GM23338 (cell line): ENCODE measurements around the gene THNSL1. TPM values are rescaled to one million over a fixed set of nuclear protein-coding genes. Genes with fewer than 3 reads are reported as not detected.
"Not testable (repeated sequence)": the region's sequence is repeated elsewhere in the genome, so short reads cannot be mapped to it uniquely, and the experiment has no call there.

Experiments used
- ATAC-seq: fragments of 200-7000 bp; cut with Tn5 transposase; 3 replicates; pipeline ENCODE4 v1.9.1; 2020
- DNase-seq: peaks from one replicate; pipeline ENCODE4 v3.0.0-alpha.2; 2015; ENCODE audit warnings: low spot score
- H2AFZ ChIP-seq: fragments of 200-600 bp; sonication (generic); 2 replicates; pipeline ENCODE4 v1.8.0; 2016; ENCODE audit warnings: antibody characterized with exemption, mild to moderate bottlenecking, moderate library complexity
- H3F3A ChIP-seq: fragments of 200-600 bp; sonication (generic); replicated peaks from 2 replicates; pipeline ENCODE4 v1.8.0; 2017; ENCODE audit warnings: antibody characterized with exemption, mixed run types, low read depth
- H3K27ac ChIP-seq: fragments of 200-600 bp; sonication (generic); 2 replicates; pipeline ENCODE4 v1.6.1; 2016; ENCODE audit warnings: low read depth
- H3K27me3 ChIP-seq: fragments of 200-600 bp; sonication (generic); 2 replicates; pipeline ENCODE4 v1.8.0; 2016; ENCODE audit warnings: mild to moderate bottlenecking, mixed run types, moderate library complexity; ENCODE audit not compliant: insufficient read depth
- H3K36me3 ChIP-seq: fragments of 200-600 bp; sonication (generic); 2 replicates; pipeline ENCODE4 v1.8.0; 2016; ENCODE audit warnings: mild to moderate bottlenecking; ENCODE audit not compliant: insufficient read depth
- H3K4me1 ChIP-seq: fragments of 200-600 bp; sonication (generic); 2 replicates; pipeline ENCODE4 v1.8.0; 2016; ENCODE audit warnings: mild to moderate bottlenecking, moderate library complexity; ENCODE audit not compliant: insufficient read depth
- H3K4me2 ChIP-seq: fragments of 200-600 bp; sonication (generic); 2 replicates; pipeline ENCODE4 v1.7.1; 2017; ENCODE audit warnings: mixed run types
- H3K4me3 ChIP-seq: fragments of 200-600 bp; sonication (generic); 2 replicates; pipeline ENCODE4 v1.6.1; 2016; ENCODE audit warnings: mixed run types
- H3K79me2 ChIP-seq: fragments of 200-600 bp; sonication (generic); replicated peaks from 2 replicates; pipeline ENCODE4 v1.8.0; 2017; ENCODE audit warnings: mild to moderate bottlenecking; ENCODE audit not compliant: insufficient read depth
- H3K9me2 ChIP-seq: fragments of 200-600 bp; sonication (generic); 2 replicates; pipeline ENCODE4 v1.8.0; 2017; ENCODE audit not compliant: insufficient read depth
- H4K20me1 ChIP-seq: fragments of 200-600 bp; sonication (generic); replicated peaks from 2 replicates; pipeline ENCODE4 v1.8.0; 2017; ENCODE audit warnings: mild to moderate bottlenecking; ENCODE audit not compliant: insufficient read depth
- H3K27ac Mint-ChIP-seq: 2 replicates; pipeline ENCODE4 v1.8.0; 2020; ENCODE audit warnings: inconsistent platforms, mild to moderate bottlenecking, moderate library complexity, mixed read lengths
- H3K27me3 Mint-ChIP-seq: 3 replicates; pipeline ENCODE4 v1.8.0; 2022; ENCODE audit warnings: low read depth, mild to moderate bottlenecking, moderate library complexity, mixed read lengths, inconsistent platforms; ENCODE audit not compliant: insufficient read depth, poor library complexity
- H3K36me3 Mint-ChIP-seq: 3 replicates; pipeline ENCODE4 v1.8.0; 2021; ENCODE audit warnings: low read depth, mild to moderate bottlenecking, inconsistent platforms, moderate library complexity, mixed read lengths
- H3K4me1 Mint-ChIP-seq: 3 replicates; pipeline ENCODE4 v1.8.0; 2020; ENCODE audit warnings: mild to moderate bottlenecking, inconsistent platforms, mixed read lengths
- H3K4me3 Mint-ChIP-seq: 3 replicates; pipeline ENCODE4 v1.8.0; 2021; ENCODE audit warnings: moderate library complexity, mild to moderate bottlenecking, inconsistent platforms, mixed read lengths
- H3K9me3 Mint-ChIP-seq: 3 replicates; pipeline ENCODE4 v1.8.0; 2020; ENCODE audit warnings: moderate library complexity, mild to moderate bottlenecking, inconsistent platforms, mixed read lengths
- EZH2 ChIP-seq: fragments of 200-600 bp; sonication (generic); IDR thresholded peaks from one replicate; pipeline ENCODE4 v1.8.0; 2017; ENCODE audit warnings: antibody characterized with exemption, mild to moderate bottlenecking, low read depth; ENCODE audit not compliant: unreplicated experiment
- EZH2phosphoT487 ChIP-seq: fragments of 200-600 bp; sonication (generic); IDR thresholded peaks from one replicate; pipeline ENCODE4 v1.8.1; 2018; ENCODE audit warnings: antibody characterized with exemption; ENCODE audit not compliant: unreplicated experiment
- NANOG ChIP-seq: IDR thresholded peaks from 2 replicates; pipeline ENCODE4 v1.6.1; 2016; ENCODE audit warnings: antibody characterized with exemption, borderline replicate concordance
- POLR2AphosphoS5 ChIP-seq: IDR thresholded peaks from 2 replicates; pipeline ENCODE4 v1.6.1; 2016; ENCODE audit warnings: antibody characterized with exemption, low read depth
- ZNF331 ChIP-seq: fragments of 250-450 bp; sonication (Bioruptor Pico); IDR thresholded peaks from 2 replicates; pipeline ENCODE4 v1.5.0; 2020; ENCODE audit warnings: low read depth, mild to moderate bottlenecking, moderate library complexity
- polyA plus RNA-seq: library from polyadenylated mRNA; unstranded; fragments of >200 nt; fragmentation: Nextera tagmentation; extraction: Ambion mirVana; gene quantifications from 2 replicates; pipeline ENCODE4 v1.2.1, GENCODE V29; 2016
- total RNA-seq: library from RNA; depleted of rRNA; stranded (reverse); fragments of >200 nt; shearing (Covaris generic); gene quantifications from 2 replicates; pipeline ENCODE4 v1.2.3, GENCODE V29; 2014
- TF ChIP-seq, protein P1 (sequence below): fragments of 250-450 bp; sonication (Bioruptor Pico); IDR thresholded peaks from 2 replicates; pipeline ENCODE4 v1.5.0; 2020; ENCODE audit warnings: mild to moderate bottlenecking, moderate library complexity

The THNSL1 gene
- total and polyA plus RNA-seq, 2 experiments from 2014 or later, result 2.6 to 5.8 TPM

GRCh38 chr10:24968349-24968748, 48.1 kb upstream of the THNSL1 start (continued):
- TF ChIP-seq, protein P1, sequence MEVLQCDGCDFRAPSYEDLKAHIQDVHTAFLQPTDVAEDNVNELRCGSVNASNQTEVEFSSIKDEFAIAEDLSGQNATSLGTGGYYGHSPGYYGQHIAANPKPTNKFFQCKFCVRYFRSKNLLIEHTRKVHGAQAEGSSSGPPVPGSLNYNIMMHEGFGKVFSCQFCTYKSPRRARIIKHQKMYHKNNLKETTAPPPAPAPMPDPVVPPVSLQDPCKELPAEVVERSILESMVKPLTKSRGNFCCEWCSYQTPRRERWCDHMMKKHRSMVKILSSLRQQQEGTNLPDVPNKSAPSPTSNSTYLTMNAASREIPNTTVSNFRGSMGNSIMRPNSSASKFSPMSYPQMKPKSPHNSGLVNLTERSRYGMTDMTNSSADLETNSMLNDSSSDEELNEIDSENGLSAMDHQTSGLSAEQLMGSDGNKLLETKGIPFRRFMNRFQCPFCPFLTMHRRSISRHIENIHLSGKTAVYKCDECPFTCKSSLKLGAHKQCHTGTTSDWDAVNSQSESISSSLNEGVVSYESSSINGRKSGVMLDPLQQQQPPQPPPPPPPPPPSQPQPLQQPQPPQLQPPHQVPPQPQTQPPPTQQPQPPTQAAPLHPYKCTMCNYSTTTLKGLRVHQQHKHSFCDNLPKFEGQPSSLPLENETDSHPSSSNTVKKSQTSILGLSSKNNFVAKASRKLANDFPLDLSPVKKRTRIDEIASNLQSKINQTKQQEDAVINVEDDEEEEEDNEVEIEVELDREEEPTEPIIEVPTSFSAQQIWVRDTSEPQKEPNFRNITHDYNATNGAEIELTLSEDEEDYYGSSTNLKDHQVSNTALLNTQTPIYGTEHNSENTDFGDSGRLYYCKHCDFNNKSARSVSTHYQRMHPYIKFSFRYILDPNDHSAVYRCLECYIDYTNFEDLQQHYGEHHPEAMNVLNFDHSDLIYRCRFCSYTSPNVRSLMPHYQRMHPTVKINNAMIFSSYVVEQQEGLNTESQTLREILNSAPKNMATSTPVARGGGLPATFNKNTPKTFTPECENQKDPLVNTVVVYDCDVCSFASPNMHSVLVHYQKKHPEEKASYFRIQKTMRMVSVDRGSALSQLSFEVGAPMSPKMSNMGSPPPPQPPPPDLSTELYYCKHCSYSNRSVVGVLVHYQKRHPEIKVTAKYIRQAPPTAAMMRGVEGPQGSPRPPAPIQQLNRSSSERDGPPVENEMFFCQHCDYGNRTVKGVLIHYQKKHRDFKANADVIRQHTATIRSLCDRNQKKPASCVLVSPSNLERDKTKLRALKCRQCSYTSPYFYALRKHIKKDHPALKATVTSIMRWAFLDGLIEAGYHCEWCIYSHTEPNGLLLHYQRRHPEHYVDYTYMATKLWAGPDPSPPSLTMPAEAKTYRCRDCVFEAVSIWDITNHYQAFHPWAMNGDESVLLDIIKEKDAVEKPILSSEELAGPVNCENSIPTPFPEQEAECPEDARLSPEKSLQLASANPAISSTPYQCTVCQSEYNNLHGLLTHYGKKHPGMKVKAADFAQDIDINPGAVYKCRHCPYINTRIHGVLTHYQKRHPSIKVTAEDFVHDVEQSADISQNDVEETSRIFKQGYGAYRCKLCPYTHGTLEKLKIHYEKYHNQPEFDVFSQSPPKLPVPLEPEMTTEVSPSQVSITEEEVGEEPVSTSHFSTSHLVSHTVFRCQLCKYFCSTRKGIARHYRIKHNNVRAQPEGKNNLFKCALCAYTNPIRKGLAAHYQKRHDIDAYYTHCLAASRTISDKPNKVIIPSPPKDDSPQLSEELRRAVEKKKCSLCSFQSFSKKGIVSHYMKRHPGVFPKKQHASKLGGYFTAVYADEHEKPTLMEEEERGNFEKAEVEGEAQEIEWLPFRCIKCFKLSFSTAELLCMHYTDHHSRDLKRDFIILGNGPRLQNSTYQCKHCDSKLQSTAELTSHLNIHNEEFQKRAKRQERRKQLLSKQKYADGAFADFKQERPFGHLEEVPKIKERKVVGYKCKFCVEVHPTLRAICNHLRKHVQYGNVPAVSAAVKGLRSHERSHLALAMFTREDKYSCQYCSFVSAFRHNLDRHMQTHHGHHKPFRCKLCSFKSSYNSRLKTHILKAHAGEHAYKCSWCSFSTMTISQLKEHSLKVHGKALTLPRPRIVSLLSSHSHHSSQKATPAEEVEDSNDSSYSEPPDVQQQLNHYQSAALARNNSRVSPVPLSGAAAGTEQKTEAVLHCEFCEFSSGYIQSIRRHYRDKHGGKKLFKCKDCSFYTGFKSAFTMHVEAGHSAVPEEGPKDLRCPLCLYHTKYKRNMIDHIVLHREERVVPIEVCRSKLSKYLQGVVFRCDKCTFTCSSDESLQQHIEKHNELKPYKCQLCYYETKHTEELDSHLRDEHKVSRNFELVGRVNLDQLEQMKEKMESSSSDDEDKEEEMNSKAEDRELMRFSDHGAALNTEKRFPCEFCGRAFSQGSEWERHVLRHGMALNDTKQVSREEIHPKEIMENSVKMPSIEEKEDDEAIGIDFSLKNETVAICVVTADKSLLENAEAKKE (CRISPR knock-in tag), result no peak
- TF ChIP-seq NANOG, result no peak
- TF ChIP-seq ZNF331, result no peak

GRCh38 chr10:24968951-24969350, 47.5 kb upstream of the THNSL1 start:
- H3K27me3 ChIP-seq, H3K27ac Mint-ChIP-seq, H3K27ac ChIP-seq, H3K36me3 Mint-ChIP-seq, H3K9me2 ChIP-seq, H3K27me3 Mint-ChIP-seq, H2AFZ ChIP-seq, H3K4me3 Mint-ChIP-seq, H3K4me3 ChIP-seq, H3F3A ChIP-seq, H4K20me1 ChIP-seq, DNase-seq, H3K36me3 ChIP-seq, ATAC-seq, H3K4me2 ChIP-seq, H3K4me1 ChIP-seq, H3K79me2 ChIP-seq, H3K9me3 Mint-ChIP-seq, H3K4me1 Mint-ChIP-seq: not testable (repeated sequence)

DNA sequence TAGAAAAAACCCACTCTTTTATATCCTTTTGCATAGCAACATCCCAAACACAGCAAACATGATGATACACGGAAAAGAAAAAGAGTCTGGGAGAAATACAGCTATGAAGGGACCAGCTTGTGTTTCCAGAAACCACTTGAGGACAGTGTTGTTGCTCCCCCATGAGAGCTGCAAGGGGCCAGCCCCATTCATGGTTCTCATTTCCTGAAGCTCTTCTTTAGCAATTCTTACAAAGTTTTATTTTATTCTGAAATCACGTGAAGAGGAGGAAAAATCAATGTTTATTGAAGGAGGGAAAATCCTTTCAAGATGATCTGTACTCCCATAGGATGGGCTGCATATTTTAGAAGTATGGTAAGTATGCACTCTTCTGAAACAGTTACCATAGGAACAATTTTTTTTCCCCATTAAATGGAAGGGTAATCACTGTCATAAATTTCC, 46.6 kb upstream of the THNSL1 start:
- no peaks in the 10 kb centered on the region for H3K4me1 Mint-ChIP-seq
- peaks cover 3% of the 10 kb centered on the region for H3K27me3 Mint-ChIP-seq
- no peak overlapping the region for H3K4me3 ChIP-seq
- H3F3A ChIP-seq, result no peaks in the 10 kb centered on the region
- no peak overlapping the region for H2AFZ ChIP-seq
- ATAC-seq (no peak), DNase-seq (no peak)
- no peaks in the 10 kb centered on the region for H3K4me1 ChIP-seq
- H3K27ac ChIP-seq, result no peak overlapping the region
- no peaks in the 10 kb centered on the region for H4K20me1 ChIP-seq
- no peaks in the 10 kb centered on the region for H3K27me3 ChIP-seq
- no peak overlapping the region for H3K4me2 ChIP-seq
- no peaks in the 10 kb centered on the region for H3K9me2 ChIP-seq
- no peaks in the 10 kb centered on the region for H3K36me3 ChIP-seq
- H3K27ac Mint-ChIP-seq, result no peak overlapping the region
- no peaks in the 10 kb centered on the region for H3K79me2 ChIP-seq
- no peaks in the 10 kb centered on the region for H3K36me3 Mint-ChIP-seq
- H3K9me3 Mint-ChIP-seq, result no peaks in the 10 kb centered on the region
- H3K4me3 Mint-ChIP-seq, result no peak overlapping the region
- TF ChIP-seq EZH2, result no peak
- TF ChIP-seq, protein P1 (CRISPR knock-in tag), result no peak
- no peak for TF ChIP-seq POLR2AphosphoS5
- TF ChIP-seq EZH2phosphoT487, result no peak
